Sciatic nerve (tissue), 2 donors: ENCODE results near the gene CLTCL1. TPM values are rescaled to one million over a fixed set of nuclear protein-coding genes. Genes with fewer than 3 reads are reported as not detected.
"Not testable (repeated sequence)": the region's sequence is repeated elsewhere in the genome, so short reads cannot be mapped to it uniquely, and the experiment has no call there.

ENCODE experiments used
- ATAC-seq: fragments of 200-7000 bp; cut with Tn5 transposase; one replicate; pipeline ENCODE4 v1.9.1; 2020; ENCODE audit warnings: mild to moderate bottlenecking, moderate library complexity
- DNase-seq: peaks from one replicate; pipeline ENCODE4 v3.0.0-alpha.2; 2020; ENCODE audit warnings: low spot score
- intact Hi-C: fragments of 100-400 bp; cut with DNase I; formaldehyde crosslinking; loops from one replicate; pipeline ENCODE4 v1.14.2; 2022
- total RNA-seq: library from RNA; stranded (reverse); fragmentation: NEBNext Ultra II Directional; extraction: Animal tissue kit (Norgen Biotek cat#: 25700); gene quantifications from one replicate; pipeline ENCODE4 v1.2.1, GENCODE V29; 2021
- donor health status: DM: no; HTN: no; CAD: no.
- donor health status: DM: no; HTN: no; CAD: no.

The CLTCL1 gene
- total RNA-seq, 1 donor from 2014 or later: 14.2 TPM

GRCh38 chr22:19292458-19293230 lies 1.1 kb upstream of the CLTCL1 start:
- ATAC-seq: peak; percentile 79

GRCh38 chr22:19291218-19291579 lies 320 bp downstream of the CLTCL1 start:
- intact Hi-C loops: no loop called here
- ATAC-seq: no peak
- peak; percentile 73 for DNase-seq

More at GRCh38 chr22:19292458-19293230, 1.1 kb upstream of the CLTCL1 start:
- intact Hi-C loops: no loop called here
- DNase-seq: no peak

GRCh38 chr22:19290400-19291217 lies 910 bp downstream of the CLTCL1 start:
- intact Hi-C loops: no loop called here
- DNase-seq (no peak), ATAC-seq (no peak)

- intact Hi-C loops: no loop called here
- DNase-seq: no peak
- ATAC-seq: no peak
These were observed 1.9 kb downstream of the CLTCL1 start for GRCh38 chr22:19289475-19290161.

GRCh38 chr22:19287889-19288288 lies 3.6 kb downstream of the CLTCL1 start:
- ATAC-seq: no peak
- intact Hi-C loops: no loop called here

GRCh38 chr22:19287076-19287707 lies 4.3 kb downstream of the CLTCL1 start:
- intact Hi-C loops: no loop called here
- ATAC-seq: peak; percentile 63
- no peak for DNase-seq

More at GRCh38 chr22:19287889-19288288, 3.6 kb downstream of the CLTCL1 start:
- no peak for DNase-seq

GRCh38 chr22:19285831-19286230 lies 5.7 kb downstream of the CLTCL1 start:
- intact Hi-C loops: no loop called here
- ATAC-seq (no peak), DNase-seq (no peak)

- not testable (repeated sequence) for ATAC-seq
These were observed 12.4 kb downstream of the CLTCL1 start for GRCh38 chr22:19279143-19279542.

GRCh38 chr22:19277785-19278184 lies 13.7 kb downstream of the CLTCL1 start:
- intact Hi-C loops: no loop called here
- ATAC-seq (no peak), DNase-seq (no peak)

More at GRCh38 chr22:19279143-19279542, 12.4 kb downstream of the CLTCL1 start:
- DNase-seq, intact Hi-C loops: not testable (repeated sequence)

GRCh38 chr22:19275919-19276600 lies 15.5 kb downstream of the CLTCL1 start:
- ATAC-seq (no peak), DNase-seq (no peak)
- intact Hi-C loops: no loop called here

GRCh38 chr22:19275513-19275912 lies 16.0 kb downstream of the CLTCL1 start:
- DNase-seq (no peak), ATAC-seq (no peak)
- intact Hi-C loops: no loop called here

- DNase-seq (no peak), ATAC-seq (no peak)
- intact Hi-C loops: no loop called here
These were observed 16.4 kb downstream of the CLTCL1 start for GRCh38 chr22:19275104-19275503.

- no peak for DNase-seq
- ATAC-seq: no peak
- intact Hi-C loops: no loop called here
These were observed 19.5 kb downstream of the CLTCL1 start for GRCh38 chr22:19271856-19272535.

GRCh38 chr22:19271273-19271855 lies 20.2 kb downstream of the CLTCL1 start:
- DNase-seq (no peak), ATAC-seq (no peak)
- intact Hi-C loops: no loop called here

GRCh38 chr22:19270873-19271272 lies 20.6 kb downstream of the CLTCL1 start:
- no peak for ATAC-seq

GRCh38 chr22:19266547-19267086 lies 24.9 kb downstream of the CLTCL1 start:
- no peak for ATAC-seq
- intact Hi-C loops: no loop called here
- DNase-seq: no peak

More at GRCh38 chr22:19270873-19271272, 20.6 kb downstream of the CLTCL1 start:
- intact Hi-C loops: no loop called here
- no peak for DNase-seq

- ATAC-seq (no peak), DNase-seq (no peak)
- intact Hi-C loops: no loop called here
These were observed 25.7 kb downstream of the CLTCL1 start for GRCh38 chr22:19265779-19266178.
